CD4-positive, alpha-beta T cell treated with Interleukin-4 for 1 hour (primary cell): ENCODE measurements around the gene BET1.
A peak's percentile ranks its signal among the peaks of the same experiment; 100 is the strongest.
"Not testable (repeated sequence)": the region's sequence is repeated elsewhere in the genome, so short reads cannot be mapped to it uniquely, and the experiment has no call there.

Experiments used
- DNase-seq, 2 donors: peaks; one replicate each; pipeline ENCODE4 v3.0.0-alpha.2; 2020 to 2022

The BET1 gene

DNA sequence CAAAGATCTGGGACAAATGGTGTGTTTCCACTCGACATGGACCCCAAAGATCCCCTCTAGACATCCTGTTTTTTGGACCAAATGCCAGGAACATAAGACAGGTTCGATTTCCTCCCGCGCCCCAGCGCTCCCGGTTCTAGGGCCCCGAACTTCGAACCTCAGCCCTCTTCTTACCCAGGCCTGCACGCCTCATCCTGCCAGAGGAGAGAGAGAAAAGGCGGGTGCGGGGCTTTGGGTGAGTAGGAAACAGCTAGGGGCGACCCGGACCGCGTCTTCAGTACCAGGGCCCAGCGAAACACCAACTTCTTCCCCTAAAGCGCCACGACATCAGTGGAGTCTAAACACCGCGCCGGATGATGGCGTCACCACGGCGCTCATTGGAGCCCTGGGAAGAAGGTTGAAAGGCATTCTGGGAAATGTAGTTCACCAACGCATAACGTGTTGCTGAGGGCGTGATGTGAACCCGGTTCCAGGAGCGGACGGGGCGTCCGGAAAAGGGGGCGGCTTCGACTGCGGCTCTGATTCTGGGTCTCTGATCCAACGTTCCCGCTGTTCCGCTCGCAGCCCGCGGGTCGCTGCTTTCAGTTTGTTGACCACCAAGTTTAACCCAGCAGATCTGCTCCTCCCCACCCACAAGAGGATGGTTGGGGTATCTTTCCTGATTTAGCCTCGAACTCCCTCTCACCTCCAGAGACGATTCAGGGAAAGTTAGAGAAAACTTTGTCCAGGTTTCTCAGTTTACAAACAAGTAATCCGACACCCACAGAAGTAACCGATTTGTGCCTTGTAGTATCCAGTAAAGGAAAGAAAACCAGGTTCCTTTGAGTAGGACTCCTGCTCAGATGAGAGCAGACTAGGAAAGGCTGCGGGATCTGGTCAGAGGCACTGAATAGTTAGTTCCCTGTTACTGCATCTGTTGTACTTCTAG lies at the start of gene BET1:
Gene BET1, minus strand, starts transcription at position 332 of the 928 bp plus-strand sequence. Its CDS starts 139 bp downstream, at position 193.
- peak; percentile 94 to 95 for DNase-seq

DNA sequence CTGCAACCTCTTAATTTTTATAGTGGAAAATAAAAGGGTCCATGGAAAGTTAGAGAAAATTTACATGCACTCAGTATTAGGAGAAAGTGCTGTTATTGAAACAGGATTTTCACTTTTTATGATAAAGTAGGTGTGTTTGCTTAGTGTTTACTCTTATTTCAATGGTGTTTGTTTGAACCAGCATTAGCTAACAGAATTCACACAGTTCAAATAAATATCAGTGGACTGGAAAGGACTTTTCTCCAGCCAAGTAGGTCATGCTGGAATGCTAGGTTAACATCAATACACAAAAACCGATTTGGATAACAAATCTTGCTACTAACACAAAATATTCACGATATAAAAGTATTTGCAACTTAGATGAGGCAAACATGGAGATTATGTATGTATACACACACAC lies 49.4 kb upstream of the BET1 start:
- DNase-seq = no peak

GRCh38 chr7:94052398-94053180 lies 48.4 kb upstream of the BET1 start:
- peak in 1 of 2 donors; percentile 19 for DNase-seq

- DNase-seq = peak in 1 of 2 donors; percentile 65
Observed at GRCh38 chr7:94050046-94050445, 45.9 kb upstream of the BET1 start.

- DNase-seq = no peak
Observed at GRCh38 chr7:94049615-94050014, 45.5 kb upstream of the BET1 start.

DNA sequence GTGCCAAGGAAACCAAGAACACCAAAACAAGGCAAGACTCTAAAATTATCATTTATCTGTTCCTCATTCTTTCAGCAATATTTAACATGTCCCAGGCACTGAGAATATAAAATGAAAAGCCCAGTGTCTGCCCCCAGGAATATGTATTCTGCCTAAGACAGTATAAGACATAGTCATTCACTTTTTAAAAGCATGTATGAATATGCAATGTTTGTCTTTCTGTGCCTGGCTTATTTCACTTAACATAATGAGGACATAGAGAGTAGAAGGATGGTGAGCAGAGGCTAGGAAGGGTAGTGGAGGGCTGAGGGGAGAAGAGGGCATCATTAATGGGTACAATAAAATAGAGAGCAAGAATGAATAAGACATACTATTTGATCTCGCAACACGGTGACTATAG lies 44.6 kb upstream of the BET1 start:
- DNase-seq = no peak

DNA sequence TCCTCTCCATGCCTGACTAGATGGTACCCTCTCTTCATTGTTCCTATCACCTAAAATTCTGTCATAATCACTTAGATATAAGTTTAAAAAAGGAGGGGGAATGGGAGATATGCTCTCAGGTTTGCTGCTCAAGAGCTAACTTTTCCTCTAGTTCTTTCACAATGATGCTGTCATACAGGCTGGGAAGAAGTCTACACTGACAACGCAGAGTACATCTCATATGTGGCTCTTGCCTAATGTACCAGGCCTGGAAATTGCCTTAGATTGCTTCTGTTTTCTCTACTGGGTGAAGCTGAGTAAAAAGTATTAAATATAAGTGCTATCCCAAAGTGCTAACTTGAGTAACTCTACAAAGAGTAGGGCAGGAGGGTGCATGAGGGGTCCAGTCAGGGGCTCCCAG lies 43.8 kb upstream of the BET1 start:
- DNase-seq = no peak

DNA sequence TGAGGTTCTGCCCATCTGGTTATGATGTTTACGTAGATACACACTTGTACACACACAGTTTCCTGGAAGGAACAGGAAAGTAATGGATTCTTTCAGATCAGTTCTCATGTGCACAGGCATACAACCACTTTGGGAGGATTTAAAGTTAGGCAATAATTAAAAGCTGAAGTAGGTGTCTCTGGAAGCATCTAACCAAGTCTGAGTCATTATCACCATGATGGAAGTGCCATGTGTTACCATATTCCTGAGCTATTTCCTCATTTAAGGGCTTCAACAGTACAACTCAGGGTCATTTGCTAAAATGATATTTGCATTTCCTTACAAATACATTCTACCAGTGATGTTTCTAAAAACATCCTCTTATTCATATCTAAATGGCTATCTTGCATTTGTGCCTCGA lies 41.4 kb upstream of the BET1 start:
- no peak for DNase-seq

DNA sequence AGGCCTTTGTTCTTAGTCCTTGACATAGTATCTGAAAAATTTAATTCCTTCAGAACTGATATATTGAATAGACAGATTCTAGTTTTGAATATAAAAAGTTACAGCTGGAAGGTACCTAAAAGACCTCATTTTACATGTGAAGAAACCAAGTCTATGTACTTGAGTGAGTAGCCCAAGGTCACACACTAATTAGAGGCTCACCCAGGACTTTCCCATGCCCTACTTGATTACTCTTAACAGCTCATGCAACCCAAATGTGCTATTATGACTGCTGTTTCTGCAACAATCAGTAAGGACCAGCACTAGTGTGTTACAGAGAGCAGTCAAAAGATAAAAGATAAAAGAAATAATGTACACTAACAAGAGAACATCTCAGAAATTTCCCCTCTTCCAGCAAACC lies 40.7 kb upstream of the BET1 start:
- DNase-seq = no peak

DNA sequence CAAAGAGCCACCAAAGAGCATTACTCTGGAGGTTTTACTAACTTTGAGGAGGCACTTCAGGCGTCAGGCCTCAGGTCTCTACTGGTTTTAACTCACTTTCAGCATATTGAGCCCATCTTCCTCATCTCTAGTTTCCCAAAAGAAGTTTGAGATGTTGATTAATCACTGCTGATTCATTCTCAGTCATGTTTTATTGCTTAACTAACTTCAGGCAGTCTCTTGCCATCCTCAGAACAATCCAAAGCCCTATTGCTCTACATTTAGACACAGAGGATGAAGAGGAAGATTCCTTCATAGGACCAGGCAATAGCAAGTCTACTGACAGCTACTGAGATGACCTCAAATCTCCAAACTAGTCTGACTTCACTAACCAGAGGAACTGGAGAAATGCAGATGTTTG lies 39.1 kb upstream of the BET1 start:
- no peak for DNase-seq

DNA sequence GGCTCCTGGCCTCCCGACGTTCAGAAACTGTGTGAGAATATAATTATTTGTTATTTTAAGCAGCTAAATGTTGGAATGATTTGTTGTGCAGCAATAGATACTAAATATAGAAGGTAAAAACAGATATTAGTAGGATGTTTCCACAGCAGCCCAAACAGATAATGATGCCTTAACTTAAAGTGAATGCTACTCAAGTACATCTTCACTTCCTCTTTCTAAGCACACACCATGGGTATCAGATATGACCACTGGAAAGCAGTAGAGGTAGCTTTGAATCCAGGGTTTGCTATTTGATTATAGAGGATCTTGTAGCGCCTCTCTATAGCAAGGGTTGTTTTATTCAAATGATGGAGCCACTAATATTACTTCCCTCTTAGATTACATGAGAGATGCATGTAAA lies 38.2 kb upstream of the BET1 start:
- DNase-seq = no peak

DNA sequence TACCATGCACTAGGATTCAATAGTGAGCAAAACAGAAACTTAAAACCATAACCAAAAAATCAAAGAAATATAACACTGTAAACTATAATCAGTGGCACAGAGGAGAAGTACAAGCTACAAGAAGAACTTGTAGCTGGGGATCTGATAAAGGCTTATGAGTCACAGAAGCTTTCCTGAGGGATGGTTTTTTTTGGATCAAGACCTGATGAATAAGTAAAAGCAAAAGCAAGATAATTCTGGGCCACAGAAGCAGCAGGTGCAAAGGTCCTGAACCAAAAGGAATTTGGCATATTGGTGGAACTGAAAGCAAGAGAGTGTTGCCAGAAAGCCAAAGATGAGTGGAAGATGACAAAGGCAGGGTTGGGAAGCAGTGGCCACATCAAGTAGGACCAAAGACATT lies 37.4 kb upstream of the BET1 start:
- no peak for DNase-seq

DNA sequence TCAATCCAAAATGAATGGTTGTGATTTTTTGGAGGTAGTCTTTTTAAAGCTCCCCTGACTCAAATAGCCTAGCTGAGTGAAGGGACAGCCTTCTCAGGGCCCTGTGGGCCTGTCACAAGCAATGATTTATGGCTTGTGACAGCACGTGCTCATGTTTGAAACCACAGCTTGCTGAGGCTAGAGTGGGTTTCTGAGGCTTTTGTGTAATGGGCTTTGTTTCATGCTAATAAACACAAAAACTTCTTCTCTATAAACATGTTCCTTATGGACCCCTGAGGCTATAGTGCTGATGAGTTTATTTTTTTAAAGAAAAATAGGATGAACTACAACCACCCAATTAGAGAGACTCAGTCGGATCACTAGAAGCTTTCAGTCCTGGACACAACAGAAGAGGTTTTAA lies 36.1 kb upstream of the BET1 start:
- no peak for DNase-seq

DNA sequence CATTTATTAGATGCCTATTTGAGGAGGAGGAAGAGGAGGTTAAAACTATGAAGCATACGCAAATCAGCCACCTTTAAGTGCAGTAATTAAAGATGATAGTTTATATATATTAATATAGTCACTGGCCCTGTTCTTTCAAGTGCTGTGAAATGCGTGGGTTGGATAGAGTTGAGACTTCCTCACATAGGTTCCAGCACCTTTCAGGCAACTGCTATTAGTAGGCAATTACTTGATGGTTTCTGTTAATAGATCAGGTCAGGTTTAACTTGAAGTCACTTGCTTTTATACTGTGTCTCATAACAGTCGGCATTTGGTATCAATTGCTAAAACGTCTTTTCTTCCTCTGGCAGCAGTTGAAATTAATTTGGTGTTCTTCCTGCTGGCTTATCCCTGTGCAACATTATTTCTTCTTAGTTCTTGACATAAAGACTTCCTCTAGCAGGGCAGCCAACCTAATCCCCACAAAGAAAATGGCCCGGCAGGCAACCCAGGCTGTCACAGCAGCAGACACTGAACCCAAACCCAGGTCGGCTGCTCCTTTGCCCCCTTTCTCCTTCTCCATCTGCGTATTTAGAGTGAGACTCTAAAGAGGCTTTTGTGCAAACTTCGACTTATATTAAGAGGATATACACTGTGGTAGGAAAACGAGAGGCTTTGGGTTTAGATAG lies 35.3 kb upstream of the BET1 start:
- DNase-seq = no peak

DNA sequence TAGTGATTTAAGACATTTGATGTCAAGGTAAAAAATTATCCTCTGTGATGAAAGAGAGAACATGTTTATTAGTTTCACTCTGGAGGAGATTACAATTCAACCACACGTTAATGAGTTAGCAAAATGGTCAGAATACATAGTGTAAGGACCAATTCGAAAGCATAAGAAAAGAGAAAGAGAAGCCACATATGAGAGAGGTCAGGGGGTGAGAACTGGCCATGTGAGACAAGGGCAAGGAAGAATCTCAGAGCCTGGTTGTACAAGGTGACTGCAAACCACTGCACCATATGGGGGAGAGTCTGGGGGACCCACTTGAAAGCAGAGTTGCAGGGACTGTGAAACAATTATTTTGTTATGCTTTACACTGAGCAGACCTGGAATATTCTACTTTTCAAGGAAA lies 27.7 kb upstream of the BET1 start:
- no peak for DNase-seq

- DNase-seq = no peak
Observed at GRCh38 chr7:94030634-94031033, 26.5 kb upstream of the BET1 start.

DNA sequence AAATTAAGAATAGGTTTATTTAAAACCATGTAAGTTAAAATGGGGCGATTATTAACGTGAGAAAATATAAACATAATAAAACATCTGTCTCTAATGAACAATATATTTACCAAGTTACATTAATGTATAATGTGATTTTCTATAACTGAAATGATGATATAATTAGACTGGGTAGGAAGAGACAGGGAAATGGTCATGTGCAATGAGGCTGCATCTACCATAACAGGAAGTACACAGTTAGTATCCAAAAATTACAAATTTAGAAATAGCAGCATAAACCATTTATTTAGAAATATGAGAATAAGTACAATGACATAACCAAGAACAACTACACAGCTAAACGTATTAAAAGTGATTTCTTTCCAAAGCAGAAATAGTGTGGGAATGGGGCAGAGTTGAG lies 25.8 kb upstream of the BET1 start:
- no peak for DNase-seq

DNA sequence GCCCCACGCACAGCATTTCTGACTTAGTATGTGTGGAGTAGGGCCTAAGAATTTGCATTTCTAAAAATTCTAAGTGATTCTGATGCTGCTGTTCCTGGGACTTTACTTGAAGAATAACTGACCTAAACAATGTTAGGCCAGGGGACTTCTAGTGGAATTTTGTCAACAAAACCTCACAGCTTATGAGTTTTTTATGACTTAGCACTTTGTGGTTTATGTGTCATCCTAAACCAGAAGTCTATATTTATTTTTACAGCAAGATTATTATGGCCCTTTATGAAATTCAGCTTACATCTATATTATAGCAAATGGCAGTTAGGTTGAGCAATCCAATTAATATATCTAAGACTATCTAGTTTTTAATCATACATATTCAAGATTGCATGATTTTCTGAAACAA lies 24.6 kb upstream of the BET1 start:
- no peak for DNase-seq

DNA sequence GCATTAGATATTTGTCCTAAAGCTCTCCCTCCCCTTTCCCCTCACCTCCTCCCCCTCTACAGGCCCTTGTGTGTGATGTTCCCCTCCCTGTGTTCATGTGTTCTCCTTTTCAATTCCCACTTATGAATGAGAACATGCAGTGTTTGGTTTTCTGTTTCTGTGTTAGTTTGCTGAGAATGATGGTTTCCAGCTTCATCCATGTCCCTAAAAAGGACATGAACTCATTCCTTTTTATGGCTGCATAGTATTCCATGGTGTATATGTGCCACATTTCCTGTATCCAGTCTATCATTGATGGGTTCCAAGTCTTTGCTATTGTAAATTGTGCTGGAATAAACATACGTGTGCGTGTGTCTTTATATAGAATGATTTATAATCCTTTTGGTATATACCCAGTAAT lies 22.5 kb upstream of the BET1 start:
- not testable (repeated sequence) for DNase-seq

- DNase-seq = no peak
Observed at GRCh38 chr7:94022550-94022949, 18.4 kb upstream of the BET1 start.

DNA sequence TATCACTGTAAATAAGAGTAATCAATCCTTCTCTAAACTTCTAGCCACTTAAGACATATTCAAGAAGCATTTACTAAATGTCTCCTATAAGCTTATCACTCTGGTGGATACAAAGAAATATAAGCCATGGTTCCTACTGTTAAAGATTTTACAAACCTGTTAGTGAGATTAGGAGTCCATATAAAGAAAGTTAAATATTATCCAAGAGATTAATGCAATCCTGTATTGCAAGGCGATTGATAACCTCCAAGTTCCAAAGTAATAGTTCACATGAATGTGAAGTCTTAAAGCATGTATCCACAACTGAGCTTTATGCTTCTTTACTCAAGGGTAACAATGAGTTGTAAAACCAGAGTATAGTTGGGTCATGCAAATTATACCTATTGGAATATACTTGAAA lies 12.6 kb upstream of the BET1 start:
- DNase-seq = no peak

DNA sequence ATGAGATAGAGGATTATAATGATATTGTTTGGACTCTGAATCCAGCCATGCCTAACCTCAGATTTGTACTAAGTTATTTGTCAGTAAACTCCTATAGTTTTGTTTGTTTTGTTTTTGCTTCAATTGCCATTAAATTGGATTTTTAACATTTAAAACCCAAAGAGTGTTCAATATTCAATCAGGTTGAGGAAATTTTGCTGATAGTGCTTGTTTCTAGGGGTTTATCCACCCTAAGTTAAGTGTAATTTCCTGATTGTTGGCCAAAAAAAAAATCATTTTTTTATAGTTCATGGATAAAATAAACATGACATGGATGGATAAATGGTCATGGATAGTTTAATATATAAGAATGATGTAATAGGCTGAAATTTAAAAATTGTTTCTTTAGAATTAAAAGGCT lies 11.4 kb upstream of the BET1 start:
- no peak for DNase-seq

DNA sequence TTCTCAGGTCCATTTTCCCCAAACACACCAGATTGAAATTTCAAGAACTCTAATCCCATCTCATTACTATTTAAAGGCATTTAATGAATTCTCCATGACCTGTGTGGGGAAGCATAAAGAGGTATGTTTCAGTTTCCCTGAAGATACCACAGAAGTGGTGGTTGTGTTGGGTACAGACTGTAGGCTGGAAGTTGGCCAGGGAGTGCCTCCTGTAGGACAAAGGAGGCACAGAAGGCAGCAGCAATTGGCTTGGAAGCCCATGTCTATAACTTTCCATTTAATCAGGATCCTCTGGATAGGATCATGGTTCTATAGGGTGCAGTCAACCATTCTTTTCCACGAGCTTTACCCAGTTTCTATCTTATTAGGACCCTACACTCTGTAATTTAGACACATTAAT lies 8.6 kb upstream of the BET1 start:
- no peak for DNase-seq
